ENCODE data around the gene AK8. TPM values are rescaled to one million over a fixed set of nuclear protein-coding genes. Genes with fewer than 3 reads are reported as not detected.

AK8 gene
- total RNA-seq, 1 donor from 2014 or later = 2.1 TPM

DNA sequence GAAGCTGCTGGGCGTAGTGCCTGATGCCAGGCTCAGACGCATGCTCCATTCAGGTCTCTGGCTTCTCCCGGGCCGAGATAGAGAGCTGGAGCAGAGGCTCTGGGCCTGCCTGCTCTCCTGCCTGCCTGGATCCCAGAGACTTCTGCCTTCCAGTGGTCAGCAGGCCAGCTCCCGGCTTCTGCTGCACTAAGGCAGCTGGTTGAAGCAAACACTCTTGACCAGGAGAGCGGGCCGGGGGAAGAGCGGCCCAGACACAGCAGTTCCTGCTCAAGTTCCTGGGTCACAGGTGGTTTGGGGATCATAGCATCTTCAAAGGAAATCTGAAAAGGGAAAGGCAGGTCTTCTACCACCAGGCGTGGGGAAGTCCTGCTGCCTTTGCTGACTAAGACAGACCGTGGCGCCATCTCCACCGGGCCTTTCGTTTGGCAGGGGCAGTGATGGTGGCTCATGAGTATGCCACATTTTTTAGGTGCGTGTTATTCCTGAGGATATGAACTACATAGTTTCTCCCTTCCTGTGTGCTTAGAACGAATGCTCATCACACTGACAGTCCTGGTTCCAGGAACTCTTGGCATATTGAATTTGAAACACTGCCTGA is 31.1 kb downstream of the AK8 start:
- H3K4me3 Mint-ChIP-seq = no peak overlapping the region
- no peak for DNase-seq (ENCODE audit: low spot score in 2 of 2, unreplicated experiment in 2 of 2)
- no peaks in the 10 kb centered on the region for H3K9me3 Mint-ChIP-seq
- no peaks in the 10 kb centered on the region for H3K36me3 Mint-ChIP-seq
- peaks cover 7% of the 10 kb centered on the region for H3K4me1 Mint-ChIP-seq
- TF ChIP-seq, protein P1, sequence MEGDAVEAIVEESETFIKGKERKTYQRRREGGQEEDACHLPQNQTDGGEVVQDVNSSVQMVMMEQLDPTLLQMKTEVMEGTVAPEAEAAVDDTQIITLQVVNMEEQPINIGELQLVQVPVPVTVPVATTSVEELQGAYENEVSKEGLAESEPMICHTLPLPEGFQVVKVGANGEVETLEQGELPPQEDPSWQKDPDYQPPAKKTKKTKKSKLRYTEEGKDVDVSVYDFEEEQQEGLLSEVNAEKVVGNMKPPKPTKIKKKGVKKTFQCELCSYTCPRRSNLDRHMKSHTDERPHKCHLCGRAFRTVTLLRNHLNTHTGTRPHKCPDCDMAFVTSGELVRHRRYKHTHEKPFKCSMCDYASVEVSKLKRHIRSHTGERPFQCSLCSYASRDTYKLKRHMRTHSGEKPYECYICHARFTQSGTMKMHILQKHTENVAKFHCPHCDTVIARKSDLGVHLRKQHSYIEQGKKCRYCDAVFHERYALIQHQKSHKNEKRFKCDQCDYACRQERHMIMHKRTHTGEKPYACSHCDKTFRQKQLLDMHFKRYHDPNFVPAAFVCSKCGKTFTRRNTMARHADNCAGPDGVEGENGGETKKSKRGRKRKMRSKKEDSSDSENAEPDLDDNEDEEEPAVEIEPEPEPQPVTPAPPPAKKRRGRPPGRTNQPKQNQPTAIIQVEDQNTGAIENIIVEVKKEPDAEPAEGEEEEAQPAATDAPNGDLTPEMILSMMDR (IDR thresholded peaks at IDR 0.05; ENCODE audit: unreplicated experiment) = no peak
- H3K27me3 Mint-ChIP-seq (ENCODE audit: low read depth) = no peaks in the 10 kb centered on the region
- H3K27ac Mint-ChIP-seq = no peak overlapping the region

DNA sequence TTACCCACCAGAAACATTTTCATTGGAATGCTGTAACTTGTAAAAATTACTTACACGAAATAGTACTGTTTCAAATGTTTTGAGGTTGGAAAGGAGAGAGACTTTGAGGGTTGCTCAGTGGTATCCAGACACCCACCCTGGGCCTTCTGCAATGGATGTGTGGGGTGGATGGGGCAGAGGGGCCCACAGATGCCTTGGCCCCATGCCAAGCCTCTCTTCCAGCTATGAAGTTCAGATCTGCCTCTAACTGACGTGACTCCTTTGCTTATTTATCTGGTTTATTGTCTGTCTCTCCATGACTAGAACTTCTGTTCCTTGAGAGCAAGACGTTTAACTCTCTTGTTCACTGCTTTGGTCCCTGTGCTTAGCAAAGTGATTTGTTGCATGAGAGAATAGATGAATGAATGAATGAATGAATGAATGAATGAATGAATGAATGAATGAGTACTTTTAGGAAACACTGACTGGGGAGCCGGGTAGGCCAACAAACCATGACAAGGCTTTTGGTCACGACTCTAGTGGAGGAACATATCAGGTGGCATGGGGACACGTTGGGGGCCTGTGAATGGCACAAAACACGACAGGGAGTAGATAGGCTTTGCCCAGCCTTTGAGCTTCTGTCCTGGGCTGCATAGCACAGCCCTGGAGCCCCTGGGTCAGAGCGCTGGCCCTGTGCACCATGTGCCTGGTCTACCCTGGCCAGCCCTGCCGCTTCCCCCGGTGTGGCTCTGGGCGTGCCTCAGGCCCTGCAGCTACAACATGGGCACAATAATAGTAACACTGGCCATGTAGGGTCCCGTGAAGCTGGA is 31.8 kb downstream of the AK8 start:
- Mint-ChIP-seq H3K36me3 (no peaks in the 10 kb centered on the region), H3K4me1 (peaks cover 7% of the 10 kb centered on the region), H3K4me3 (no peak overlapping the region), H3K27me3 (ENCODE audit: low read depth) (no peaks in the 10 kb centered on the region), H3K9me3 (no peaks in the 10 kb centered on the region), H3K27ac (no peak overlapping the region)
- DNase-seq (ENCODE audit: low spot score in 2 of 2, unreplicated experiment in 2 of 2) = no peak
- TF ChIP-seq, protein P1 (IDR thresholded peaks at IDR 0.05; ENCODE audit: unreplicated experiment) = no peak

GRCh38 chr9:132842124-132843044 is 35.7 kb downstream of the AK8 start:
- H3K36me3 Mint-ChIP-seq = no peaks in the 10 kb centered on the region
- H3K27ac Mint-ChIP-seq = no peak overlapping the region
- no peaks in the 10 kb centered on the region for H3K9me3 Mint-ChIP-seq
- peaks cover 7% of the 10 kb centered on the region for H3K4me1 Mint-ChIP-seq
- no peak overlapping the region for H3K4me3 Mint-ChIP-seq
- no peak for DNase-seq (ENCODE audit: low spot score in 2 of 2, unreplicated experiment in 2 of 2)
- TF ChIP-seq, protein P1 (IDR thresholded peaks at IDR 0.05; ENCODE audit: unreplicated experiment) = no peak
- no peaks in the 10 kb centered on the region for H3K27me3 Mint-ChIP-seq (ENCODE audit: low read depth)

GRCh38 chr9:132840980-132841379 is 37.1 kb downstream of the AK8 start:
- no peak overlapping the region for H3K27ac Mint-ChIP-seq
- no peak for DNase-seq (ENCODE audit: low spot score in 2 of 2, unreplicated experiment in 2 of 2)
- peaks cover 2% of the 10 kb centered on the region for H3K4me1 Mint-ChIP-seq
- H3K9me3 Mint-ChIP-seq = no peaks in the 10 kb centered on the region
- H3K27me3 Mint-ChIP-seq (ENCODE audit: low read depth) = no peaks in the 10 kb centered on the region
- TF ChIP-seq, protein P1 (IDR thresholded peaks at IDR 0.05; ENCODE audit: unreplicated experiment) = no peak
- H3K36me3 Mint-ChIP-seq = no peaks in the 10 kb centered on the region
- no peak overlapping the region for H3K4me3 Mint-ChIP-seq

GRCh38 chr9:132838291-132838690 is 39.8 kb downstream of the AK8 start:
- H3K27me3 Mint-ChIP-seq (ENCODE audit: low read depth) = no peaks in the 10 kb centered on the region
- peaks cover 6% of the 10 kb centered on the region for H3K4me1 Mint-ChIP-seq
- TF ChIP-seq, protein P1 (IDR thresholded peaks at IDR 0.05; ENCODE audit: unreplicated experiment) = no peak
- no peak for DNase-seq (ENCODE audit: low spot score in 2 of 2, unreplicated experiment in 2 of 2)
- no peaks in the 10 kb centered on the region for H3K9me3 Mint-ChIP-seq
- H3K27ac Mint-ChIP-seq = no peak overlapping the region
- no peak overlapping the region for H3K4me3 Mint-ChIP-seq
- no peaks in the 10 kb centered on the region for H3K36me3 Mint-ChIP-seq
